ENCODE results near the gene RELB.

The RELB gene

DNA sequence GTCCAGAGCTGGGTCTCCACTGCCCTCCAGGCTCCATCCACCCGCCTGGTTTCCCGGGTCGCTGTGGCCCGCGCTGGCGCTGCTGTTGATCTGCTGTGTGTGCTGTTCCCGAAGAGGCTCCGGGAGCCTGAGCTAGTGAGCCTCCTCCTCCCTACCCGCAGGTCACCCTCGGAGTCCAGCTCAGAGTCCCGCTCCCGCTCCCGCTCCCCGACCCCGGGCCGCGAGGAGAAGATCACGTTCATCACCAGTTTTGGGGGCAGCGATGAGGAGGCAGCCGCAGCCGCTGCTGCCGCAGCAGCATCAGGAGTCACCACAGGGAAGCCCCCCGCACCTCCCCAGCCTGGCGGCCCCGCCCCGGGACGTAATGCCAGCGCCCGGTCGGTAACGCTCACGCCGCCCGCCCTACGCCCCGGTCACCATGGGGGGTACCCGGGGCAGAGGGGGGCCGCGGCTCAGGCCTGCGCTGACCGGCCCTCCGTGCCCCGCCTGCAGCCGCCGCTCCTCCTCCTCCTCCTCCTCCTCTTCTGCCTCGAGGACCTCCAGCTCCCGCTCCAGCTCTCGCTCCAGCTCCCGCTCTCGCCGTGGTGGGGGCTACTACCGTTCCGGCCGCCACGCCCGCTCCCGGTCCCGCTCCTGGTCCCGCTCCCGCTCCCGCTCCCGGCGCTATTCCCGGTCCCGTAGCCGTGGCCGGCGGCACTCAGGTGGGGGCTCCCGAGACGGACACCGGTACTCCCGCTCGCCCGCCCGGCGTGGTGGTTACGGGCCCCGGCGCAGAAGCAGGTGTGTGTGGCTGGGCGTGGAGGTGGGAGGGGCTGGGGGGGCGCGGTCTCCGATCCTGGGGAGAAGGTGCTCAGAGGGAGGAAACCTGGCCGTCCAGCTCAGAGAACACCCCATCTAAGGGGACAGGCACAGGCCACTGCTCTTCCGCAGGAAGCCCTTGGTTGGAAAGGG lies 62.9 kb downstream of the RELB start:
- no peak for DNase-seq

DNA sequence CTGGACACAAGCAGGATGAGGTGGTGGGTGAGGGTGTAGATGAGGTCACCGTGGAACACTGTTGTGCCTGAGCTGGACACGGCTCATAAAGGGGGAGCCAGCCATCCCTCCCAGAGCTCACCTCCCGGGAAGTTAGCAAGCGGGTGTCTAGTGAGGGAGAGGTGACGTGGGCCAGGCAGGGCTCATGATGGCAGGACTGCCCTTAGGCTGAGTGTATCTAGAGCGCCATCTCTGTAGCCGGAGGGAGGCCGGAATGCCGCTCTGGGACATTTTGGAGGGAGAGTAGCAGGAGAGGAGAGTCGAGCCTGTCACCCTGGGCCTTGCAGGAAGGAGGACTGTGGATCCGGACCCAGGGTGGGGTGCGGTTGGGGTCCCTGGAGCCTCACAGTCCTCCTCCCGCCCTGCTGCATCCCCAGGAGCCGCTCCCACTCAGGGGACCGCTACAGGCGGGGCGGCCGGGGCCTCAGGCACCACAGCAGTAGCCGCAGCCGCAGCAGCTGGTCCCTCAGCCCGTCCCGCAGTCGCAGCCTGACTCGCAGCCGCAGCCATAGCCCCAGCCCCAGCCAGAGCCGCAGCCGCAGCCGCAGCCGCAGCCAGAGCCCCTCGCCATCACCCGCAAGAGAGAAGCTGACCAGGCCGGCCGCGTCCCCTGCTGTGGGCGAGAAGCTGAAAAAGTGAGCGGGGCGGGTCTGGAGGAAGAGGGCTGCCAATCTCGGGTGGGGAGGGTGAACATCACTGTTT lies 65.8 kb downstream of the RELB start:
- no peak for DNase-seq

DNA sequence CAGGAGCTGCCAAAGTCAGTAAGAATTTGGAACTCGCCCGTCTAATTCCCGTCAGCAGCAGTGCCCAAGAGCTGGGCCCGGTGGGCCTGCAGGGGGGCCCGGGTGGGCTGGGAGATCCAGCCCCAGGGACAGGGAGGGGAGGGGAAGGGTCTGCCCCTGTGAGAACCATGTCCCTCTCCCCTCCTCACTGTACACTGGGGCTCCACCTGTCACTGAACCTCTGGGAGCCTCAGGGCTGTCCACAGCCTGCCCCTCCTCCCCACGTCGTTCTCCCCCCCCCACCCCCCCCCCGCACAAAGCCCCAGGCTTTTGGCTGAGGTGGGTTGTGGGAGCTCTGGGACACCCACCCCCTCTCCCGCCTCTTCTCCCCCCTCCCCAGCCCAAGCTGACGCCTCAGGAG lies 66.8 kb downstream of the RELB start:
- no peak for DNase-seq

DNA sequence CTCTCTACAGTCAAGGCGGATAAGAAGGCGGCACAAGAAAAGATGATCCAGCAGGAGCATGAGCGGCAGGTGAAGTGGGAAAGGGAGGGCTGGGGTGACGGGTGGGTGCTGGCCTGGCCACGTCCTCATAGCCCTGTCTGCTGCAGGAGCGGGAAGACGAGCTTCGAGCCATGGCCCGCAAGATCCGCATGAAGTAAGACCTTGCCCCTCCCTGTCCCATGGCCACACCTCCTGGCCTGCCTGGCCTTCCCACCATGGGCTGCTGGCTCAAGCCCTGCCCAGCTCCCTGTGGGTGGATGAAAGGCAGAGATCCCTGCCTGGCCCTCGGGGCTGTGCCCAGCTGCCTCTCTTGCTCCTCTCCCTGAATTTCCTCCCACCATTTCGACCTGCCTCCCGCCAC lies 67.8 kb downstream of the RELB start:
- no peak for DNase-seq

DNA sequence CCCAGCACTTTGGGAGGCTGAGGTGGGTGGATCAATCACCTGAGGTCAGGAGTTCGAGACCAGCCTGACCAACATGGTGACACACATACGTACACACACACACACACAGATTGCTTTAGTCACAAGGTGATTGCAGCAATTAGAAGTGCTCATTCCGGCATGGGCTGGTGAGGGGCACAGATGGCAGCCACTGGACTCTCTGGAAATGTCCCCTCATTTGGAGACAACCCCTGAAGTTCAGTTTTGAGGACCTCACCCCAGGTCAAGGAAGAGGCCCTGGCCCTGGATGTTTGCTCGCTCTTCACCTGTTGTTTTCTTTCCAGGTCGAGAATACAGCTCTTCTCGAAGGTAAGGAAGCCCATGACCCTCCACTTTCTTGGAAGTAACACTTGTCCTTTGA lies 69.0 kb downstream of the RELB start:
- no peak for DNase-seq

DNA sequence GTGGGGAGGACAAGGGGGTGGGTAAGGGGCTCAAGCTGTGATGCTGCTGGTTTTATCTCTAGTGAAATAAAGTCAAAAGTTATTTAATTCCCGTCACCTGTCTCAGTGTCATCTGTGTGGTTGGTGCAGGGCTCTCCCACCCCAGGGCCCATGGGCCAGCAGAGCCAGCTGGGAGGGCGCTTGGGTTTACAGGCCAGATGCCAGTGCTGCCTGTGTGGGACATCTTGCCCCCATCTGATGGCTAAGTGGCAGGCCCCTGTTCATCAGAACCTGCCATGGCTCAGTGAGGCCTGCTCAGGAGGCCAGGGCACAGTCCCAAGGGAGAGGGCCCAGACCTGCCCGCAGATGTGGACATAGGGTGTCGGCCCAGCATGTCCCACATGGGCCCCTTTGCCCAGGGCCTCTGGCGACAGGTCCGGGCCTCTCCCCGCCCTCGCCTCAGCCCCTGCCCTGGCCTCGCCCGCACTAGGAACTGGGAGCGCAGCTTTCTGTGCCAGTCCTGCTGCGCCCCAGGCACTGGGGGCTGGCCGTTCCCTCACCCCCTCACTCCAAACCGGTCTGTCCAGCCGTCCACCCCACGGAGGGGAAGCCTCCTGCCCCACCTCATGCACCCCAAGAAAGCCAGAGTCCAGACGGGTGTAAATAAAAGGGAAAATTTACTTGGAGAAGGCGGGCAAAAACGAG lies 69.7 kb downstream of the RELB start:
- no peak for DNase-seq

DNA sequence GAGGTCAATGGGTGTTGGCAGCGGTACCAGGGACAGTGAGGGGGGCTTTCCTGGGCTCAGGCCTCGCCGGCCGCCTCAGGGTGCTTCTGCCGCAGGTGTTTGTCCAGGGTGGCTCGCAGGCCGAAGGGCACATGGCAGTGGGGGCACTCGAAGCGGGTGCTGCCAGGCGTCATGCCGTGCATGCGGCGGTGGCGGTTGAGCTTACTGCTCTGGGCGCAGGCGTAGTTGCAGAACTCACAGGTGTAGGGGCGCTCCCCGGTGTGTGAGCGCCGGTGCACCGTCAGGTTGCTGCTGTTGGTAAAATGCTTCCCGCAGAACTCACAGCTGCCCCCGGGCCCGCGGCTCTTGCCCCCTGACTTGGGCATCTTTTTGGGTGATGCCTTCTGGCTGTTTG lies 70.3 kb downstream of the RELB start:
- DNase-seq = no peak

DNA sequence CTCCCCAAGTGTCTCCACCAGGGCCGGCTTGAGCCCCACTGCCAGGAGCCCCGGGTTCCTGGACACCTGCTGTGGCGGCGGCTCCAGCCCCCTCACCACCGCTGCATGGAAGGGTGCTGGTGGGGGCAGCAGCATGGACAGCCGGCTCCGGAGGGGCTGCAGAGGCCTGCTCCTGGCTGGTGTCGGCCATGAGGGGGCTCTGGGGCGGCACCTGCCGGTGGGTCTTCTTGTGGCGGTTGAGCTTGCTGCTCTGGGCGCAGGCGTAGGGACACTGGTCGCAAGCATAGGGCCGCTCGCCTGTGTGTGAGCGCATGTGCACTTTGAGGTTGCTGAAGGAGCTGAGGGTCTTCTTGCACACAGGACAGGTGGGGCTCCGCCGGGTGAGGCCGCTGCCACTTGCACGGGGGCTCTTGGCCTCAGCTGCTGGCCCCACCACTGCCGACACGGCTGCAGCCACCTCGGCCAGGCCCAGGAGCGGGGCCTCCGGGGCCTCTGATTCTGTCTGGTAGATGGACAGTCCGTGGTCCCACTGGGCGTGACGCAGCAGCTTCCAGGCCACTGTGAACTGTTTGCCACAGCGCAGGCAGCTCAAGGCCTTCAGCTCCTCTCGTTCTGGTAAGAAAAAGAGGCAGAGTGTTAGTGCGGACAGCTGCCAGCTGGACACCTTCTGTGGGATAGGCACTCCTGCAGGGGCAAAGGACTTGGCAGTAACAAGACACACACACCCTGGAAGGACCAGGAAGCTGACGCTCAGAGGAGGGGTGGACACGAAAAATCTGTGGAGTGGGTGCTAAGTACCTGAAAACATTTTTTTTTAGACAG lies 70.9 kb downstream of the RELB start:
- DNase-seq = no peak

DNA sequence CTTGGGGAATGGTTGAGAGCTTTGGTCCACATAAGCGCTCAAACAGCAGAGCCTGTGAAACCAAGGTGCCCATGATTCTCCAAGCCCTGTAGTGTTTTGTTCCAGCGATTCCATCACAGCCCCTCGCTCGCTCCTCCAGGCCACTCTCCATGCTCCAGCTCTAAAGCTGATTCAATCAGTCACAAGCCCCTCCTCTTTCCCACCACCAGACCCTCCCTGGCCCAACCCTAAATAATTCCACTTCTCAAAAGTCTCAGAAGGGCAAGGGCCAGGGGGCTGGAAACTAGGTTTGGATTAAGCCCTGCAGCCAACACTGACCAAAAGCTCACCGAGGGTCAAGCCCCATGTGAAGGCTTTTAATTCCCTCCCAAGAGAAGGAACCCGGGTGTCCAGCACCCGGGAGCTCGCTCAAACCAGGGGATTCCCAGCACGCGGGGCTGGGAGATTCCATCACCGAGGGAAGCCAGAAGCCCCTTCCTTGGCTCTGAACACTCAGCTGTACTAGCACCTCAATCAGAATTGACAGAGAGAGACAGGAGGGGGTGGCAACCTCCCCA lies 73.6 kb downstream of the RELB start:
- DNase-seq = no peak

DNA sequence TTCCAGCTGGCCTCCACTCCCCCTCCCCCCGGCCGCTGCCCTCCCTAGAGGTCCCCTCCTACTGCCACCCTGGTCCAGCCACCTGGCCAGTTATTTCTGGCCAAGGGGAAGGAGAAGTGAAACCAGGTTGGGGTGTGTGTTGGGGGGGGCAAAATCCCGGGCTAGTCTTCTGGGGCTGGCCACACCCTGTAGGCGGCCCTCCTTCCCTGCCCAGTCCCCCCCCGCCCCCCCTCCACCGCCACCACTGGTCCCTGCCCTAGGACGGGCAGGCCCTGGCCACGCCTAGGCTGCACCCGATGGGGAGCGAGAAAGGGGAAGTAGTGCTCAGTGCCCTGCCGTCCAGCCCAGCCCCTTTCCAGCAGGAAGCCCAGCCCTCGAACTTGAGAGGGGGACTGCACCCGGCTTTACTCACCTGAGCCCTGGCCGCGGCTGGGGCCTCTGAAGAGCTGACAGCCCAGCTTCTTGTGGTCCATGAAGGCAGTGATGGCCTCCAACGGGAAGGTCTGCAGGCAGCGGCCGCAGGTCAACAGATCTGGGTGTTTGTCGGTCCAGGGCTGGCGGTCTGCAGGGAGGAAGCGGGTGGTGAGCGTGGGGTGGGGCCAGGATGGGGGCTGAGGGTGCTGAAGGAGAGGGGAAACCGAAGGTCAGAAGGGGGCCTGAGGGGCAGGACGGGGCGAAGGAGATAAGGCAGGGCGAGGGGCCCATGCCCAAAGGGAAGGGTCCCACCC lies 74.2 kb downstream of the RELB start:
- DNase-seq = no peak

DNA sequence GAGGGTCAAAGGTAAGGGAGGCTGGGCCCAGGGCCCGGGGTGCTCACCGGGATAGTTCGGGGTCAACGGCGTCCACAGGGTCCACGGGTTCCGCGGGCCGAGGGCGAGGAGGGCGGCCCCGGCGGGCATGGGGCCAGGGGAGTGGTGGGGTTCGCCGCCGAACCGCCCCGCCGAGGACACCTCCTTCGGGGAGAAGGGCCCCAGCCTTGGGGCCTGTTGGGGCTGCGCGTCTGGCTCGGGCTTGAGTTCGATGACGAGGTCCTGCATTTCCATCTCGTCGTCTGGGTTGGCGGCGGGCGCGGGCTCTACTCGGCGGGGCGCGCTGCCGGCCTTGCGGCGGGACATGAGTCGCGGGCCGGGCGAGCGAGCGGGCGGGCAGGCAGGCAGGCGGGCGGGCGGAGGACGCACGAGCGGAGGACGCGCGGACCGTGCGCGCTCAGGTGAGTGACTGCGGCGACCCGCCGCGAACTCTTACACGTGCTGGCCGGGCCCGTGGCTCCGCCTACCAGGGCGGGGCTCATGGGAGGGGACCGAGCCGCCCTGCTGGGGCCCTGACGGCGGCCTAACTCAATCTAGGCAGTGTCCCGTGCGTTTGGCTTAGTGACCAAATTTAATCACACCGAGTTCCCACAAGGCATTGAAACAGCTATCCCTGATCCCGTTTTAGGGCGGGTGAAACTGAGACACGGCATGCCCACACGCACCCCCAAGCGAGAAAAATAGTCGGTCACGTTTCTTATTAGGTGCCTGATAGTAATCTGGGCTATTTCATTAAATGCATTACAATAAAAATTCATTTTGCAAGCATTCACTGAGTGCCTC lies 75.0 kb downstream of the RELB start, which contains the start of gene ZNF296:
Gene ZNF296 (minus strand): TSS at position 450 of the 822 bp plus-strand sequence. CDS start 105 bp downstream, at position 345.
- no peak for DNase-seq

DNA sequence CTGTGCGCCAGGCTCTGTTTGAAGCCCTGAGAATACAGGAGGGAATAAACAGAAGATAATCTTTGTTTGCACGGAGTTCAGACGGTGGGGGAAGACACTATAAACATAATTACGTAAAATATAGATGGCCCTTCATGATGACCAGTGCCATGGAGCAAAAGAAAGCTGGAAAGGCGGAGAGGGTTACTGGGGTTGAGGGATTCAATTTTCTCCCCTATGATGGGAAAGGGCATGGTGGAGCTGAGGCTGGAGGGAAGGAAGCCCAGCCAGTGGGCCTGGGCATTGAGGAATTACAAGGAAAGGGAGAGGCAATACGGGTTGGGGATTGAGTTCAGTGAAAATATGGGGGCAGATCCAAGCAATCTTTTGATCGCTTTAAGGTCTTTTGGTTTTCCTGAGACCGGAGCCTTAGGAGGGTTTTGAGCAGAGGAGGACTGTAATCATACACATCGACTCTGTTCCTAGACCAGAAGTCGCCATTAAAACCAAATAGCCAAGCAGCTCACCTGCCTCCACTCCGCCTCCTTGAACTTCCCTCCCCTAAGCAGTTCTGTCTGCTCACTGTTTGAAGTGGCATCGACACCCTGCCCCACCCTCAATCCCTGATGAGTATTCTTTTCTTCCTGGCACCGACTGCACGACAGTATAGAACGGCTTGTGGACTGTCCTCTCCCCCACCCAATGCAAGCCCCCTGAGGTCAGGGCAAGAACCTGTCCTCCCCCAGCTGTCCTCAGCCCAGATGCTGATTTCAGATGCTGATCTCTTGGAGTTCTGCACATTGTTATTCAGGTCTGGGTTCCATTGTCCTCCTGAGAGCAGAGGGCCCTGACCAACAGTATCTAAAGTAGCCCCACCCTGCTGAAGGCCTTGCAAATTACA lies 75.8 kb downstream of the RELB start:
- no peak for DNase-seq

DNA sequence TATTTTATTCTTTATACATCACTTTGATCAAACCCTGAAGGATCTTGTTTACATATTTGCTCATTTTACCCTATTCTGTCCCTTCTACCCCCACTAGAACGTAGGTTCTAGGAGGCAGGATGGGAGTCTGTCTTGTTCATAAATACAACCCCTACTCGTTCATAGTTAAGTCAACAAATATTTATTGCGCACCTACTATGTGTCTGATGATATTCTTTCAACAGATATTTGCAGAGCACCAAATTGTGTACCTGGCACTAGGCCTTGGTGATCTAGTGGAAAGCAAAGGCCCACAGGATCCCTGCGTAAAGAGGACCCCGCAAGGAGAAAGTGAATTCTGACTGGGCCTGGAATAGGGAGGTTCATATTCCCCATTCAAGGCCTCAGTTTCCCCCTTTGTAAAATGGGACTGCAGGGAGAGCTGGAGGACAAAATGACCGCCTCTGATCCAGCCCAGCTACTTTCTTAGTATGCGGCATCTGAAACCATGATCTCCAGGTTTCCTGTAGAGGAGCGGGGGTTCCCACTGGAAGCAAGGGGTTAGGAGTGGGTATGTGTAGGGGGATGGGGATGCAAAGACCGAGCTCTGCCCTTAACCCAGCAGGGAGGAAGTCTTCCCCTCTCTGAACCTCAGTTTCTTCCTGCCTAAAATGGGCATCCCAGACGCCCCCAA lies 77.3 kb downstream of the RELB start:
- no peak for DNase-seq

DNA sequence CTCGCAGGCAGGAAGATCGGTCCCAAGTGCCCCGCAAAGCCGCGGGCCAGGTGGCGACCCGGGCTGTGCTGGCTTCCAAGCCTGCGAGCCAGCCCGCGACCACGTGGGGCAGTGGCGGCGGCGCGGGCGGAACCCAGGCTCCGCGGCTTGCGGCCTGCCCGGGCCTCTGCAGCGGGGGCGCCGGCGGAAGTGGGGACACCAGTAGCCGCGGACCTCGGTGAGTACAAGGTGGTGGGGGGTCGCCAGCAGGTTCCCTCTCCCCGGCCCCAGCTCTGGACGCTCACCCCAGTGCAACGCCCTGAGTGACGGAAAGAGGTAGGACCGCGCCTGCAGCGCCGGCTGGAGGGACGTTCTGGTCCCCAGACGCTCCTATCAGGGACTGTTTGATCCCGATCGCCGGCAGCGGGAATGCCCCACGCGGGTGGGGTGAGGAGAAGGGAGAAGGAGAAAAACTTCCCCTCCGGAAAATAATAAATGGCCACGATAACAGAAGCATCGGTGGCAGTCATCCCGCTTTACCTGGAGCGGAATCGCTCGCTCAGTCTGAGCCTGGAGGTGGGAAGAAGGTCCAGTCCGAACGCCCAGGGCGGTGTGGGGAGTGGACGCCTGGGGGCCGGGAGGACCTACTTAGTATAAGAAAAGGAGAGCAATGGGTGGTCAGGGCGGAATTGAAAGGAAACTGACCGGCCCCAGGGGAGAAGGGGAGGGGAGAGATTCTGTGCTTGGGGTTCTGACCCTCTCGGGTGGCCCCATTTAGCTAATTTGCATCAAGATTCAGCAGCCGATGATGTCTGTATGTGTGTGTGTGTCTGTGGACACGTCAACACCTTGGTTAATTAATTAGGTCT lies 78.0 kb downstream of the RELB start, which contains the start of gene GEMIN7:
Gene GEMIN7 (plus strand): TSS at position 198 of the 848 bp plus-strand sequence. CDS start 10,855 bp downstream, outside the sequence.
- DNase-seq = peak; percentile 68

DNA sequence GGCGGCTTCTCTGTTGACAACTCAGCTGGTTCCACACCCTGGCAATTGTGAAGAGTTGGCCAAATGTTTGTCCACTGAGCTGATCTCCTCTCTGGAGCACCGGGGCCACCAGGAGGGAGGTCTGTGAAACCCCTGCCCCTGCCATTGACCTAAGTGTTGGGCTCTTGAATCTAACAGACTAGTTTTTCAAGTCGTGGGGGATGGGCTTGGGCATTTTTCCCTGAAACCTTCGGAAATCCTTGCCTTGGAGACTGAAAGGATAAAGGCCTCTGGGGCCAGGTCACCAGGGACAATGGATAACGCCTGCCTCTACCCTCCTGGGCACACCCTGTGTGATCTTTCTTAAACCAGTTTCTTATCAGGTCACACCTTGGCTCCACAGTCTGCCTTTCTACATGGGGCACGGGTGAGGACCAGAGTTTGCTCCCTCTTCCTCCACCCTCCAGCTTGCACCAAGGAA lies 78.7 kb downstream of the RELB start:
- no peak for DNase-seq

DNA sequence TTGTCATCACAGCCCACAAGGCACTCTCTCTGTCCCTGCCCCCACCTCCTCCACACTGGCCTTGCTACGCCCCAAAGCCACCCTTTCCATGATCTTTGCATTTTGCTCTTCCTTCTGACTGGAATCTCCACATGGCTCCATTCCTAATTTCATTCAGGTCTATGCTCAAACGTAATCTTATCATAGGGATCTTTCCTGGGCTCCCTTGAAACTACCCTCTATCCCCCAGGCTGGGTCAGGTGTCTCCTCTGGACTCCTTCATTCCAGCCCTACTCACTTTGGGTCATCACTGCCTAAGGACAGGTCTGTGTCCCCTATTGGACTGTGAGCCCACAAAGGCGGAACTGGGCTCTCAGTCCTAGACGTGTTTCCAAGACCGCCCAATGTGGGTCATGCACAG lies 80.9 kb downstream of the RELB start:
- DNase-seq = no peak

DNA sequence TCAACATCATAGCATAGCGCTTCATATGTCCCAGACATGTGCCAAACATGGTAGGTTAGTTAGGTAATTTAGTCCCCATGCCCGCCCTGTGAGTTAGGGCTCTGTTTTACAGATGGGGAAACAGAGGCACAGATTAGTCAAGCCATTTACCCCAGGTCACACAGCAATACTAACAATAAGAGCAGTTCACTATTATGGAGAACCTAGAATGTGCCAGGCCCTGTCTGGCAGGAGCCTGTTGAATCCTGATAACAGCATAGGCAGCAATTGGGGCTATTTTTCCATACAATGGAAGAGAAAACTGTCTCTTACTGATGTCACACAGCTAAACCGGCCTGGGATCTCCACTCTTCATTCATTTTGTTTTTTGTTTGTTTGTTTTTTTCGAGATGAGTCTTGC lies 85.2 kb downstream of the RELB start:
- DNase-seq = no peak

DNA sequence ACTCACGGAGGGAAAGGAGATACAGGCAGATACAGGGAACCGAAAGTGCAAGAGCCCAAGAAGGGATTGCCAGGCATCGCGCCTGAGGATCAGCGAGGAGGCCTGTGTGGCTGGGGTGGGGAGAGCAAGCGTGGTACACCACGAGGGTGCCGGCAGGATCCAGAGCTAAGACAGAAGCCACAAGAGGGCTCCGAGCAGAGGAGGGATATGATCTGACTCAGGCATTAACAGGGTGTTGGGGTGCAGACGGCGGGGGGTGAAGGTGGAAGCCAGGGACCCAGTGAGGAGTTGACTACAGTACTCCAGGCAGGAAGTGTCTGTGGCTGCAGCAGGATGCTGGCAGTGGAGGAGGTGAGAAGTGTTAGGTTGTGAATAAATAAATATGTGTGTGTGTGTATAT lies 86.3 kb downstream of the RELB start:
- DNase-seq = no peak

Data from GOT3 (cell line).